ENCODE results near the gene TMPRSS9. TPM values are rescaled to one million over a fixed set of nuclear protein-coding genes. Genes with fewer than 3 reads are reported as not detected.

Gene TMPRSS9
- total RNA-seq = not detected in 2 replicates

DNA sequence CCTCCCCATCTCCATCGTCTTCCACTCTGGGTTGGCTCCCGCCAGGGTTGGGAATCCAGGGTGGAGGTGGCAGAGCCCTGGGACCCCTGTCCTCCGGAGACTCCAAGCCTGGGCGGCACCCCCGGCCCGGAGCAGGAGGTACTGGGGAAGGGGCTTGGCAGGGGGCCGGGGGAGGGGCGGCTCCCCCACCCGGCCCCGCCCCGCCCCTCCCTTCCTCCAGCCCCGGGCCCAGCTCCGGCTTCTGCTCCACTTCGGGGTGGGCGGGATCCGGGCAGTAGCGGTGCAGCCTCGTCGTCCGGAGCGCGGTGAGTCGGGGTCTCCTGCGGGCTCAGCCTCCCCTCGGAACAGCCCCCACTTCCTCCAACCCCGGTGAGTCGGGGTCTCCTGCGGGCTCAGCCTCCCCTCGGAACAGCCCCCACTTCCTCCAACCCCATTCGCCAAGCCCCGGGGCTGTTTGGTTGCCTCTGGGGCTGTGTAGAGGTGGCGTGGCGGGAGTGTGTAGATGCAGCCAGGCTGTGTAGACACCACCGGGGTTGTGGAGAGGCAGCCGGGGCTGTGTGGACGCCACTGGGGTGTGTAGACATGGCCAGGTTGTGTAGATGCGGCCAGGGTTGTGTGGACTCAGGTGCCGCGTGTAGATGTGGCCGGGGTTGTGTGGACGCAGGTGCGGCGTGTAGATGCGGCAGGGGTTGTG lies at the start of gene TMPRSS9:
TMPRSS9 (plus strand) TSS at position 274 of the 694 bp plus-strand sequence. CDS start 29,521 bp downstream, outside the sequence.

DNA sequence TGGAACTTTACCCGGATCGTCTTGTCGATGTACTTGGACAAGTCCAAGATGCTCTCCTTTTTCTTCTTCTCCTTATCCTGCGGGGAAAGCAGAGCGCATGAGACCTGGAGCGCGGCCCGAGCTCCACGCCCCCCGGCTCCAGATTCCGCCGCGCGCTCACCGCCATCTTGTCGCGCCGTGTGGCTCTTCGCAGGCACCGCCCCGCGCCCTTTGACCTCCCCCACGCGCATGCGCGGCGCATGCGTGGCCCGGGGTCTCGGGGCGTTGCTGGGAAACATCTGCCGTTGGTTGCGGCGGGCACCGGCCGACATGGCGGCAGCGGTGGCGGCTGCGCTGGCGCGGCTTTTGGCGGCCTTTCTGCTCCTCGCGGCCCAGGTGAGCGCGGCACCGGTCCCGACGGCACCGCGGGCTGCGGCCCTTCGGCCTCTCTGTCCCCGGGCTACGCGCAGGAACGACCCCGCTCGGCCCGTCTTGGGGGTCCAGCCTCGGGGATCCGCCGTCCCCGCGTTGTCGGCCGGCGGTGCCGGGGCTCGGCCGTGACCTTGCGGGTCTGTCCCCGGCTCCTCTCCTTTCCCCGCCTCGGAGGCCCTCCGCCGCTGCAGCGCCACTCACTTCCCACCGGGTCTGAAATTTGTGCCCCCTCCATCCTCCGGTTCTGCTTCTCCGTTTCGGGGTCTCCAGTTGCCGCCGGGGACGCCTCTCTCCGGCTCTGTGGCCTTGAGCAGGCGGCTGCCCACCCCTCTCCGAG lies 31.5 kb upstream of the TMPRSS9 start, which contains the start of the genes LSM7 and SPPL2B:
LSM7 (minus strand) TSS at position 186 of the 748 bp plus-strand sequence; CDS start at position 166, 20 bp downstream.
SPPL2B (plus strand) TSS at position 284 of the 748 bp plus-strand sequence; CDS start at position 310, 26 bp downstream.

DNA sequence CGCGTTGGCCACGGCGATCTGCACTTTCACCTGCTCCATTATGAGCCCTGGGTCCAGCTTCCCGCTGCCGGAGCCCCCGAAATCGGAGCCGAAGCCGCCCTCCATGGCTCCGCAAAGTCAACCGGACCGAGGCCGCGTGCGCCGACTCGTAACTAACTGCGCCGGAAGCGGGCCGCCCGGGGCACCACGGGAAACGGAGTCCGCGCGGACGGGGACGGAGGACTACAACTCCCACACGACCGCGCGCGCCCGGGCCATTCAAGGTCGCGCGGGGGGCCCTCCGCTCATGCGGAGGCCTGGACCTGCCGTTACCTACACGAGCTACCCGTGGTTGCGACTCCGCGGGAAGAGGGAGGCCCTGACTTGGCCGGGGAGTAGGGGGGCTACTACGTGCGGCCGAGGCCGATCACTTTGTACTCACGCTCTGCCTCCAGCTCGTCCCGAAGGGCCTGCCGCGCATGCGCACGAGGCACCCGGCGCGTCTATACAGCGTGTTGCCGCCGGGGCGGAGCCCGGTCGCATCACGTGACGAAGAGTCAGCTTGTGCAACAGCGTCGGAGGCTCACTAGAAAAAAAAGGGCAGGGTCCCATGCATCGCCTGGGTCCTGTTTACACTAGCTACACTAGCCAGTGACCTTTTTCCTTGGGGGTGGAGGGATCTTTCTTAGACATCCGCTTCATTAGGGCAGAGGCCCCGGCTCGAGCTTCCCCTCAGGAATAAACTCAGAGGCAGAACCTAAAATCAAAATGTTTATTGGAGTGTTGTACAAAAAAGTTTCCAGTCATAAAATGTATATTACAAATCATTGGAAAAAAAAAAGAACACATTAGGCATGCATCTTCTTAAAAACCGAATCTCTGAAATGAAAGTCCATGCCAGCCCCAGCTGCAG lies 67.6 kb downstream of the TMPRSS9 start, which contains the start of gene TIMM13:
TIMM13 (minus strand) TSS at position 158 of the 892 bp plus-strand sequence; CDS start at position 105, 53 bp downstream.

Other genes with a start within 250 kb of the TMPRSS9 start
- gene AP3D1, start 208.7 kb upstream of the TMPRSS9 start, total RNA-seq = 67.9 and 86.1 TPM in 2 replicates
- 4.0 and 4.5 TPM in 2 replicates for gene DOT1L, start 196.3 kb upstream of the TMPRSS9 start, total RNA-seq
- 59.8 and 63.5 TPM in 2 replicates for gene PLEKHJ1, start 123.9 kb upstream of the TMPRSS9 start, total RNA-seq
- 24.9 and 39.0 TPM in 2 replicates for gene SF3A2, start 123.4 kb upstream of the TMPRSS9 start, total RNA-seq
- 0.76 and 0.97 TPM in 2 replicates for gene AMH, start 110.9 kb upstream of the TMPRSS9 start, total RNA-seq
- not detected in 2 replicates for gene JSRP1, start 103.8 kb upstream of the TMPRSS9 start, total RNA-seq
- gene PEAK3, start 78.1 kb upstream of the TMPRSS9 start, total RNA-seq = not detected in 2 replicates
- gene LINGO3, start 52.1 kb upstream of the TMPRSS9 start, total RNA-seq = not detected in 2 replicates
- 163 and 319 TPM in 2 replicates for gene LSM7, start 31.7 kb upstream of the TMPRSS9 start, total RNA-seq
- gene SPPL2B, start 31.6 kb upstream of the TMPRSS9 start, total RNA-seq = 22.7 and 26.3 TPM in 2 replicates
- 44.2 and 55.5 TPM in 2 replicates for gene TIMM13, start 67.3 kb downstream of the TMPRSS9 start, total RNA-seq
- gene LMNB2, start 96.7 kb downstream of the TMPRSS9 start, total RNA-seq = 108 and 131 TPM in 2 replicates
- 27.3 and 32.2 TPM in 2 replicates for gene GADD45B, start 115.9 kb downstream of the TMPRSS9 start, total RNA-seq